H9 (cell line): ENCODE results near the gene ZNF362. TPM values are rescaled to one million over a fixed set of nuclear protein-coding genes. Genes with fewer than 3 reads are reported as not detected.

ENCODE experiments used
- DNase-seq: peaks from one replicate; pipeline ENCODE4 v3.0.0-alpha.2; 2017
- H2AFZ ChIP-seq: one replicate; pipeline ENCODE4 v1.6.1; 2013; ENCODE audit warnings: mild to moderate bottlenecking, low read length, control low read depth, moderate library complexity
- H2AK5ac ChIP-seq: 2 replicates; pipeline ENCODE4 v1.6.1; 2013; ENCODE audit warnings: low read length, control low read depth, mixed read lengths; ENCODE audit not compliant: insufficient read length
- H2BK120ac ChIP-seq: one replicate; pipeline ENCODE4 v1.6.1; 2013; ENCODE audit warnings: low read depth, mild to moderate bottlenecking, low read length, control low read depth, inconsistent platforms; ENCODE audit not compliant: poor library complexity, severe bottlenecking
- H2BK12ac ChIP-seq: 2 replicates; pipeline ENCODE4 v1.6.1; 2013; ENCODE audit warnings: low read length, control low read depth, mixed read lengths, low read depth; ENCODE audit not compliant: insufficient read length
- H2BK15ac ChIP-seq: 2 replicates; pipeline ENCODE4 v1.6.1; 2013; ENCODE audit warnings: low read depth, low read length, control low read depth
- H2BK20ac ChIP-seq: one replicate; pipeline ENCODE4 v1.6.1; 2013; ENCODE audit warnings: low read depth, mild to moderate bottlenecking, low read length, control low read depth, inconsistent platforms; ENCODE audit not compliant: poor library complexity, severe bottlenecking
- H2BK5ac ChIP-seq: 2 replicates; pipeline ENCODE4 v1.6.1; 2013; ENCODE audit warnings: low read length, control low read depth, mixed read lengths; ENCODE audit not compliant: insufficient read length
- H3K14ac ChIP-seq: 2 replicates; pipeline ENCODE4 v1.6.1; 2013; ENCODE audit warnings: low read length, control low read depth; ENCODE audit not compliant: insufficient read depth
- H3K18ac ChIP-seq: 2 replicates; pipeline ENCODE4 v1.6.1; 2013; ENCODE audit warnings: low read depth, mild to moderate bottlenecking, mixed read lengths, low read length, control low read depth; ENCODE audit not compliant: insufficient read length
- H3K23ac ChIP-seq: 2 replicates; pipeline ENCODE4 v1.6.1; 2013; ENCODE audit warnings: low read length, control low read depth, mixed read lengths, low read depth; ENCODE audit not compliant: insufficient read length
- H3K23me2 ChIP-seq: 2 replicates; pipeline ENCODE4 v1.6.1; 2013; ENCODE audit warnings: low read depth, mild to moderate bottlenecking, mixed read lengths, low read length, control low read depth; ENCODE audit not compliant: insufficient read length, poor library complexity, severe bottlenecking
- H3K27ac ChIP-seq: 2 replicates; pipeline ENCODE4 v1.5.1; 2013; ENCODE audit warnings: low read length, control low read depth, mixed read lengths, low read depth; ENCODE audit not compliant: insufficient read length
- H3K27me3 ChIP-seq: 2 replicates; pipeline ENCODE4 v1.6.1; 2013; ENCODE audit warnings: low read length, control low read depth, inconsistent platforms; ENCODE audit not compliant: insufficient read depth
- H3K4ac ChIP-seq: 2 replicates; pipeline ENCODE4 v1.6.1; 2013; ENCODE audit warnings: low read depth, mild to moderate bottlenecking, control low read depth, inconsistent platforms, low read length, moderate library complexity
- H3K4me1 ChIP-seq: 2 replicates; pipeline ENCODE4 v1.6.1; 2013; ENCODE audit warnings: low read length, control low read depth, inconsistent platforms; ENCODE audit not compliant: insufficient read depth
- H3K4me2 ChIP-seq: 2 replicates; pipeline ENCODE4 v1.6.1; 2013; ENCODE audit warnings: low read length, control low read depth, mixed read lengths; ENCODE audit not compliant: insufficient read length, insufficient read depth
- H3K56ac ChIP-seq: 2 replicates; pipeline ENCODE4 v1.6.1; 2013; ENCODE audit warnings: low read depth, mild to moderate bottlenecking, mixed read lengths, low read length, control low read depth; ENCODE audit not compliant: insufficient read length
- H3K79me1 ChIP-seq: 2 replicates; pipeline ENCODE4 v1.6.1; 2013; ENCODE audit warnings: low read depth, mild to moderate bottlenecking, moderate library complexity, low read length, control low read depth, inconsistent platforms; ENCODE audit not compliant: insufficient read depth, poor library complexity, severe bottlenecking
- H3K79me2 ChIP-seq: 2 replicates; pipeline ENCODE4 v1.6.1; 2013; ENCODE audit warnings: low read length, control low read depth, inconsistent platforms; ENCODE audit not compliant: insufficient read depth
- H3K9ac ChIP-seq: 2 replicates; pipeline ENCODE4 v1.6.1; 2013; ENCODE audit warnings: low read length, control low read depth, mixed read lengths; ENCODE audit not compliant: insufficient read length; ENCODE audit errors: extremely low read depth
- H3K9me3 ChIP-seq: one replicate; pipeline ENCODE4 v1.6.1; 2013; ENCODE audit warnings: low read depth, low read length, inconsistent platforms; ENCODE audit not compliant: control insufficient read depth
- H3T11ph ChIP-seq: one replicate; pipeline ENCODE4 v1.6.1; 2013; ENCODE audit warnings: mild to moderate bottlenecking, low read length, control low read depth, inconsistent platforms
- H4K20me1 ChIP-seq: one replicate; pipeline ENCODE4 v1.6.1; 2013; ENCODE audit not compliant: control insufficient read depth, insufficient read length, insufficient read depth
- H4K5ac ChIP-seq: 2 replicates; pipeline ENCODE4 v1.6.1; 2013; ENCODE audit warnings: low read depth, mild to moderate bottlenecking, mixed read lengths, low read length, control low read depth; ENCODE audit not compliant: insufficient read length
- H4K8ac ChIP-seq: replicated peaks from 2 replicates; pipeline ENCODE4 v1.6.1; 2013; ENCODE audit warnings: low read length, control low read depth, mixed read lengths, low read depth; ENCODE audit not compliant: insufficient read length
- H4K91ac ChIP-seq: 2 replicates; pipeline ENCODE4 v1.6.1; 2013; ENCODE audit warnings: low read depth, mild to moderate bottlenecking, moderate library complexity, mixed read lengths, low read length, control low read depth; ENCODE audit not compliant: insufficient read length
- H3K27ac Mint-ChIP-seq, 3 experiments: 2 replicates in 2 of 3; 3 replicates in 1 of 3; pipeline ENCODE4 v1.8.0; 2020 to 2021; ENCODE audit warnings: mixed read lengths in 3 of 3, mild to moderate bottlenecking in 1 of 3, moderate library complexity in 1 of 3
- H3K27me3 Mint-ChIP-seq: 2 replicates; pipeline ENCODE4 v1.8.0; 2021; ENCODE audit warnings: low read depth, mild to moderate bottlenecking, moderate library complexity, mixed read lengths
- H3K36me3 Mint-ChIP-seq, 3 experiments: 2 replicates in 2 of 3; 3 replicates in 1 of 3; pipeline ENCODE4 v1.8.0; 2020 to 2021; ENCODE audit warnings: low read depth in 3 of 3, mixed read lengths in 3 of 3; ENCODE audit not compliant: insufficient read depth in 1 of 3
- H3K4me1 Mint-ChIP-seq, 2 experiments: 2 replicates each; pipeline ENCODE4 v1.8.0; 2020; ENCODE audit warnings: mixed read lengths in 2 of 2
- H3K4me3 Mint-ChIP-seq, 2 experiments: 2 replicates in 1 of 2; 3 replicates in 1 of 2; pipeline ENCODE4 v1.8.0; 2020 to 2021; ENCODE audit warnings: mild to moderate bottlenecking in 2 of 2, mixed read lengths in 2 of 2, moderate library complexity in 1 of 2
- H3K9me3 Mint-ChIP-seq, 2 experiments: 2 replicates in 1 of 2; 3 replicates in 1 of 2; pipeline ENCODE4 v1.8.0; 2020; ENCODE audit warnings: mild to moderate bottlenecking in 2 of 2, mixed read lengths in 2 of 2, moderate library complexity in 1 of 2
- CTCF ChIP-seq: fragments of 200-600 bp; sonication (generic); conservative IDR thresholded peaks from 3 replicates; pipeline ENCODE4 v1.8.0; 2021; ENCODE audit warnings: antibody characterized with exemption, mild to moderate bottlenecking
- WGBS: extraction: QIAGEN DNeasy Blood & Tissue Kit; methylation state at CpG from one replicate; pipeline ENCODE4 v1.1.7; 2013; ENCODE audit warnings: missing lambda C conversion rate, low lambda C conversion rate, mixed read lengths; ENCODE audit not compliant: insufficient read length; ENCODE audit errors: extremely low coverage; 5-methylcytosine and 5-hydroxymethylcytosine counted together
- total RNA-seq: library from RNA; stranded (reverse); gene quantifications from 2 replicates; pipeline ENCODE4 v1.2.1, GENCODE V29; 2021

ZNF362 gene
- total RNA-seq, 1 experiment from 2014 or later = 18.7 TPM

- no CpG with 5 or more reads among the region's 4 CpGs for WGBS
- no peak overlapping the region for H3K56ac ChIP-seq
These were observed 45.1 kb downstream of the ZNF362 start for GRCh38 chr1:33301273-33301984.

More at GRCh38 chr1:33301273-33301984, 45.1 kb downstream of the ZNF362 start:
- Histone ChIP-seq H4K5ac (no peak overlapping the region), H3K27ac (no peak overlapping the region), H4K8ac (no peak overlapping the region), H2BK12ac (no peak overlapping the region), H2AK5ac (no peak overlapping the region), H3K9me3 (no peaks in the 10 kb centered on the region), H3K23ac (no peak overlapping the region), H3K4me1 (no peaks in the 10 kb centered on the region), H3K23me2 (peaks cover 2% of the 10 kb centered on the region), H3K9ac (no peak overlapping the region), H3K18ac (no peak overlapping the region), H2BK120ac (no peak overlapping the region), H3K79me2 (no peaks in the 10 kb centered on the region), H2BK15ac (no peak overlapping the region), H3T11ph (no peak overlapping the region), H4K91ac (no peak overlapping the region), H3K14ac (no peak overlapping the region), H4K20me1 (no peaks in the 10 kb centered on the region), H2AFZ (no peak overlapping the region), H3K4ac (no peak overlapping the region), H3K4me2 (no peak overlapping the region), H3K27me3 (peaks cover 4% of the 10 kb centered on the region; the same call in 1 of the 2 replicates), H3K79me1 (no peaks in the 10 kb centered on the region), H2BK5ac (no peak overlapping the region), H2BK20ac (no peak overlapping the region)
- DNase-seq = no peak
- no peak for TF ChIP-seq CTCF
- Mint-ChIP-seq H3K27me3 (peaks cover 8% of the 10 kb centered on the region), H3K9me3 (peaks cover 0 to 4% of the 10 kb centered on the region in 2 experiments; a peak in 3 of 5 replicates), H3K4me3 (no peak overlapping the region), H3K4me1 (peaks cover 9 to 20% of the 10 kb centered on the region in 2 experiments), H3K27ac (no peak overlapping the region), H3K36me3 (peaks cover 24 to 32% (median 26%) of the 10 kb centered on the region in 3 experiments)
